Panc1 (cell line): ENCODE measurements around the gene TFAP2A.

ENCODE experiments used
- CTCF ChIP-seq: fragments of 450-650 bp; IDR thresholded peaks from 2 replicates; pipeline ENCODE4 v1.5.1; 2017; ENCODE audit warnings: mild to moderate bottlenecking
- POLR2AphosphoS5 ChIP-seq: IDR thresholded peaks from 2 replicates; pipeline ENCODE4 v1.6.1; 2012; ENCODE audit warnings: mild to moderate bottlenecking, low read depth, low read length, moderate library complexity
- REST ChIP-seq, 2 experiments: IDR thresholded peaks; 2 replicates each; pipeline ENCODE4 v1.6.1; 2011 to 2012; ENCODE audit warnings: low read depth in 2 of 2, control low read depth in 1 of 2, low read length in 1 of 2, mild to moderate bottlenecking in 1 of 2, moderate library complexity in 1 of 2; ENCODE audit not compliant: insufficient read depth in 1 of 2
- SIN3A ChIP-seq: IDR thresholded peaks from 2 replicates; pipeline ENCODE4 v1.6.1; 2012; ENCODE audit warnings: low read depth, mild to moderate bottlenecking, low read length, moderate library complexity, borderline replicate concordance; ENCODE audit not compliant: insufficient read depth

- no peak for TF ChIP-seq CTCF
- TF ChIP-seq SIN3A = no peak
- no peak for TF ChIP-seq REST (IDR thresholded peaks at IDR 0.05; ENCODE audit: insufficient read depth in 1 of 2, low read depth in 2 of 2, low read length in 1 of 2)
- no peak for TF ChIP-seq POLR2AphosphoS5
Measured at GRCh38 chr6:10409731-10410206, 5.1 kb downstream of the TFAP2A start.
